GM21367 (cell line): ENCODE data around the gene CHRNA5.

Source experiments
- ATAC-seq: cut with Tn5 transposase; IDR thresholded peaks from one replicate; pipeline ENCODE4 v1.9.1; 2021; ENCODE audit not compliant: unreplicated experiment

Gene CHRNA5

GRCh38 chr15:78636378-78636859, 71.1 kb downstream of the CHRNA5 start:
- no peak for ATAC-seq

DNA sequence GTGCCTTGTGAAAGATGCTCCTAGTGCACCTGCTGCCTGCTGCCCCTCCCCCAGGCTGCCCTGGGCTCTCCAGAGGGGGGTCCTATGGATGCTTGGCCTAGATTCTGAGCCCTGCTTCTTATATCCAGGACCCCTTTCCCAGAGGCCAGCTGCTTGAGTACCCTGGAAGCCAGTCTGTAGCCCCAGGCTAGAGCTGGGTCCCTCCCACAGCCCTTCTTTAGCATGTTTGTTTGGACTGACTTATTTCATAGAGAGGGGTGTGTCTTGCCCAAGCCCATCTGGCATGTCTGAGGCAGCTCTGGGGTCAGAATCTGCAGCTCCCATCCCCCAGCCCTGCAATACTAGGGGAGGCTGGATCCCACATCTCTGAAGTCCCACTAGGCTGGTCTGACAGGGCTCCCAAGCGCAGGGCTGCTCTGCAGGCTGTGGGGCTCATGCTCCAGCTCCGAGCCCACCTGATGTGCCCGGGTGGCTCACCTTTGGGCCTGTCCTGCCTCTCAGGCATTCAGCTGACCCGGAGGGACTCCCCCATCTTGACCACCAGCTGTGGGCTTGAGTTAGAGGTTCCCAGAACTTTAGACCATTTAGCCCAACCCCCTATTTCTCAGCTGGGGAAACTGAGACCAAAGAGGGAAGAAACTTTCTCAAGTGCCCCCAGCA, 72.6 kb downstream of the CHRNA5 start:
- no peak for ATAC-seq

DNA sequence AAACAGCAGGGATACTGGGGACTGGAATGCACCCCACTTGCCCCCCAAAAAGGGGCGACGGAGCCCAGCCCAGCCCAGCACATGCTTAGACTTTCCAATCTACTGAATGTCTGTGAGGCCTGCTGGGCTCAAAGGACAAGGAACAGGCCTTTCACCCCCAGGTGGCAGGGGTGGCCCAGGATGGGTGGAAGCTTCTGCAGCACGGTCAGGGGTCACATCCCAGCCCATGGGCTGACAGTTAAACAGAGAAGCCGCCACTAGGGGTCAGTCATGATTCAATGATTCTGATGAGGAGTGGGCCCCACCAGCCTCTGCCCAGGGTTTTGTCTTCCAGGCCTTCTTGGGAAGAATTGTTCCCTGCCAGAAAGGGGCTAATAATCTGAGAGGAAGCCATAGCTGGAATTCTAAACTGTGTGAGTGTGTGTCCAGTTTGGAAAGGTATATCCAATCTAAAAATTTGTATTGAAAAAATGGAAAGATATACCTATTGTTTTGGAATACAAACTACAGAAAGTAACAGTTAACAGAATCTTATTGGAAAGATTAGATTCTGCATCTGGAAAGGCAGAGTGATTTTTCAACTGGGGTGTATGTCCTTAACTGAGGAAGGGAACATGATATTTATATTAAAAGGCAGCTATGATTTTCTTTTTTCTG, 73.5 kb downstream of the CHRNA5 start:
- no peak for ATAC-seq

GRCh38 chr15:78640527-78641101, 75.3 kb downstream of the CHRNA5 start:
- ATAC-seq, result no peak

DNA sequence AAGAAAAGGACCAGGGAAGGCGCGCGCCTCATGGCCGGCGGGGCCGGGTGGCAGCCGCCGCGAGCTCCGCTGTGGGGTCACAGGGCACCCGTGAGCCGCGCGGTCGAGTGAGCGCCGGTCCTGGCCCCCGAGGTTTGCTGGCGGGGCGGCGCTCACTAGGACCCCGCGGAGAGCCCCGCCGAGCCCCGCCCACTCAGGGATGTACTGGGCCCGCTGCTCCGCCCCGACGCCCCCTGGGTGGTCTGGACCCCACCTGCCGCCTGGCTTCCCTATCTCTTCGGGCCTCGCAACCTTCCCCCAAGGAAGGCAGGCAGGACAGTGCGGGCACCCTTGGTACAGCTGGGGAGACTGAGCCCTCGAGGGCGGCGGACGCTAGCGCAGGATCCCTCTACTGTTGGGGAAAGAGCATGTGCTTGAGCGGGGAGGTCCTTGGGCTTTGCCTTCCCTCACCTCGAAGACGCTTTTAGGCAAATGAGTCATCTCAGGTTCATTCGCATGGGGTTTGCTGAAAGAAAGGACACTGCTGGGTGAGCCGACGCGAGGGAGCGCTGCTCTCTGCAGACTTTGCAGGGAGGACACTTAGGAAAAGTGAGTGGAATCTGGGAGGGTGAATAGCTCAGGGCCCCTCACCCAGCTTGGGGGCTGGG, 75.9 kb downstream of the CHRNA5 start, which contains the start of gene CHRNB4:
CHRNB4 (minus strand) TSS at position 109 of the 647 bp plus-strand sequence; CDS start at position 32, 77 bp downstream.
- no peak for ATAC-seq

DNA sequence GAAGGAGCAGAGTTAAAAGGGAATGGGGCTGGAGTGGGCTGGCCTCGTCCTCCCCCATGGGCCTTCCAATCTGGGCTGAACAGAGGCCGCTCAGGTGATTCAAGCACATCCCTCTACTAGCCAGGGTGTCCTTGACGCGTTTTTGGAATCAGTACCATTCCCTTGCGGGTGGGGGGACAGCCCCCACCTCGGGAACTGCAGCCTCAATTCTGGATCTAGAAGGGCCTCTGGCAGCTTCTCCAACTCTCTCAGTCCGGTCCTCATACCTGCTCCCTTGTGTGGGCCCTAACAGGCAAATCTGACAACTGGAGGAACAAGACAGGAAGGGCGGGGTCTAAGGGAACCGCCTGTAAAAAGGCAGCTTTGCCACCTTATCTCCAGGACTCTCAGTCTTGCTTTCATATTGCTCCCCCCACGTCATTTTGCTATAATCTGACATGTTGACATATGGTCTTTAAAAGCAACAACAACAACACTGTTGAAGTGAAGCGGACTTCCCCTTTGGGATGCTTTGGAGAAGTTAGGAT, 76.5 kb downstream of the CHRNA5 start:
- ATAC-seq, result no peak

GRCh38 chr15:78642331-78642730, 77.0 kb downstream of the CHRNA5 start:
- no peak for ATAC-seq
